ENCODE results near the gene GPR156.

GRCh38 chr3:120212505-120212904 lies 72.5 kb downstream of the GPR156 start:
- TF ChIP-seq TAF1 (IDR thresholded peaks at IDR 0.05; ENCODE audit: borderline replicate concordance, insufficient read depth, low read length) (no peak), POLR2AphosphoS5 (IDR thresholded peaks at IDR 0.05; ENCODE audit: low read depth, low read length) (no peak), REST (IDR thresholded peaks at IDR 0.05; ENCODE audit: insufficient read depth in 1 of 2, low read depth in 2 of 2, low read length in 2 of 2) (no peak), SIN3A (IDR thresholded peaks at IDR 0.05; ENCODE audit: borderline replicate concordance, insufficient read depth, low read length) (no peak)
